Cardiac muscle cell (in vitro differentiated cells and primary cell): ENCODE data around the gene TUBA4B. TPM values are rescaled to one million over a fixed set of nuclear protein-coding genes. Genes with fewer than 3 reads are reported as not detected.

Experiments used
- DNase-seq, 2 donors: peaks; one replicate each; pipeline versions ENCODE4 v3.0.0 to v3.0.0-alpha.2; 2010 to 2017; ENCODE audit warnings: low read depth in 1 of 2, low spot score in 1 of 2
- H3K27ac ChIP-seq: fragments of 200-600 bp; sonication (generic); 2 replicates; pipeline ENCODE4 v1.5.1; 2016
- H3K27me3 ChIP-seq: fragments of 200-600 bp; sonication (generic); 2 replicates; pipeline ENCODE4 v1.6.0; 2016; ENCODE audit warnings: control low read depth
- H3K36me3 ChIP-seq: fragments of 200-600 bp; sonication (generic); 2 replicates; pipeline ENCODE4 v1.5.1; 2016; ENCODE audit warnings: control low read depth
- H3K4me1 ChIP-seq: fragments of 200-600 bp; sonication (generic); 2 replicates; pipeline ENCODE4 v1.8.1; 2017; ENCODE audit warnings: low read depth, mild to moderate bottlenecking, mixed run types
- H3K4me3 ChIP-seq: fragments of 200-600 bp; sonication (generic); 2 replicates; pipeline ENCODE4 v1.5.1; 2016; ENCODE audit warnings: mild to moderate bottlenecking
- H3K9me3 ChIP-seq: fragments of 200-600 bp; sonication (generic); 2 replicates; pipeline ENCODE4 v1.5.1; 2017; ENCODE audit warnings: low read depth, mild to moderate bottlenecking, control low read depth
- CTCF ChIP-seq: IDR thresholded peaks from 2 replicates; pipeline ENCODE4 v1.5.1; 2012; ENCODE audit warnings: low read depth, mild to moderate bottlenecking, low read length
- polyA plus RNA-seq: library from polyadenylated mRNA; unstranded; fragments of >200 nt; fragmentation: Nextera tagmentation; extraction: Ambion mirVana; gene quantifications from 2 replicates; pipeline ENCODE4 v1.2.1, GENCODE V29; 2016
- total RNA-seq: library from RNA; depleted of rRNA; stranded (reverse); fragments of >200 nt; gene quantifications from 2 replicates; pipeline ENCODE4 v1.2.3, GENCODE V29; 2016

Gene TUBA4B
- total and polyA plus RNA-seq, 2 experiments from 2014 or later: not detected

GRCh38 chr2:219294356-219295351 lies 41.6 kb downstream of the TUBA4B start:
- peak; percentile 91 for TF ChIP-seq CTCF
- no peaks in the 10 kb centered on the region for H3K36me3 ChIP-seq

GRCh38 chr2:219296142-219296541 lies 43.1 kb downstream of the TUBA4B start:
- no peak overlapping the region for H3K27ac ChIP-seq
- no peak for DNase-seq
- no peaks in the 10 kb centered on the region for H3K9me3 ChIP-seq
- H3K27me3 ChIP-seq: peaks cover 16% of the 10 kb centered on the region
- H3K4me3 ChIP-seq: no peak overlapping the region
- no peaks in the 10 kb centered on the region for H3K36me3 ChIP-seq
- no peaks in the 10 kb centered on the region for H3K4me1 ChIP-seq
- no peak for TF ChIP-seq CTCF

More at GRCh38 chr2:219294356-219295351, 41.6 kb downstream of the TUBA4B start:
- DNase-seq: peak; percentile 85 to 89
- Histone ChIP-seq H3K9me3 (no peaks in the 10 kb centered on the region), H3K4me3 (peak overlapping the region; percentile 65), H3K4me1 (no peaks in the 10 kb centered on the region), H3K27ac (peak overlapping the region; percentile 46), H3K27me3 (peaks cover 1% of the 10 kb centered on the region)

- H3K36me3 ChIP-seq: no peaks in the 10 kb centered on the region
- H3K27ac ChIP-seq: no peak overlapping the region
- H3K4me3 ChIP-seq: no peak overlapping the region
- no peaks in the 10 kb centered on the region for H3K4me1 ChIP-seq
- TF ChIP-seq CTCF: no peak
- peaks cover 23% of the 10 kb centered on the region for H3K27me3 ChIP-seq
- no peak for DNase-seq
- no peaks in the 10 kb centered on the region for H3K9me3 ChIP-seq
Measured at GRCh38 chr2:219296631-219297391, 43.8 kb downstream of the TUBA4B start.

GRCh38 chr2:219297766-219298456 lies 44.9 kb downstream of the TUBA4B start:
- TF ChIP-seq CTCF: no peak
- Histone ChIP-seq H3K4me3 (no peak overlapping the region), H3K27ac (no peak overlapping the region), H3K4me1 (no peaks in the 10 kb centered on the region), H3K27me3 (peaks cover 34% of the 10 kb centered on the region), H3K9me3 (no peaks in the 10 kb centered on the region), H3K36me3 (no peaks in the 10 kb centered on the region)
- DNase-seq: no peak

GRCh38 chr2:219298759-219299371 lies 45.8 kb downstream of the TUBA4B start:
- peak; percentile 97 for TF ChIP-seq CTCF
- Histone ChIP-seq H3K9me3 (no peaks in the 10 kb centered on the region), H3K36me3 (no peaks in the 10 kb centered on the region), H3K27ac (no peak overlapping the region), H3K4me1 (no peaks in the 10 kb centered on the region), H3K4me3 (no peak overlapping the region), H3K27me3 (peaks cover 42% of the 10 kb centered on the region)
- peak; percentile 78 to 86 for DNase-seq
